Epidermal melanocyte (primary cell): ENCODE results near the gene ETV6.

Experiments used
- DNase-seq: peaks from one replicate; pipeline ENCODE4 v3.0.0; 2011; ENCODE audit warnings: low spot score; ENCODE audit not compliant: insufficient read length

Gene ETV6

GRCh38 chr12:11823593-11823992 lies 174.1 kb downstream of the ETV6 start:
- no peak for DNase-seq

GRCh38 chr12:11824069-11824468 lies 174.6 kb downstream of the ETV6 start:
- no peak for DNase-seq

DNA sequence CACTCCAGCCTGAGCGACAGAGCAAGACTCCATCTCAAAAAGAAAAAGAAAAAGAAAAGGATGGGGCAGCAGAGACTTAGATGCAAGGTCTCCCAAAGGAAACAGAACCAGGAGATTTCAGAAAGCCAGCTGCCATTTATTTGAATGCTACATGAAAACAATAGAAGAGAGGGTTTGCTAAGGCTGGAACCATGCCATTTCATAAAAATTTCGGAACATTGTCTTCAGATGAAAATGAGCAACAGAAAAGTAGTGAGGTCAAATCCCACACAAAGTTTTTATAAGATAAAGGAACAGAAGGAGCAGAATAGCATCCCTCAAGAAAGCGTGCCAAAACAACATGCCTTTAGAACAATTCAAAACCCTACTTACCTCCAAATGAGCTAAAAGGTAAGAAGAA lies 175.3 kb downstream of the ETV6 start:
- DNase-seq: no peak

DNA sequence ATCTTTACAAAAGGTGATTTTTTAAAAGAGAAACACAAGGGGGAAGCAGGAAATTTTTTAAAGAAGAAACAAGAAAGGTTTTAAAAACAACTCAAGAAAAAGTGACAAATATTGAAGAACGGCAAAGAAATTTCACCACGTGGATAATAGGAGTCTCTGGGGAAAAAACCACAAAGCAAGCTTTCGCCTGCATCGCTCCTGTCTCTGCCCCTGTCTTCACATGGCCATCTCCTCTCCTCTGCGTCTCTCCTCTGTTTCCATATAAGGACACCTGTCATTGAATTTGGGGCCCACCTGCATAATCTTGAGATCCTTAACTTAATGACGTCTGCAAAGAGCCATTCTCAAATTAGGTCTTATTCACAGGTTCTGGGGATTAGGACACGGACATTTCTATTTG lies 175.8 kb downstream of the ETV6 start:
- DNase-seq: no peak

DNA sequence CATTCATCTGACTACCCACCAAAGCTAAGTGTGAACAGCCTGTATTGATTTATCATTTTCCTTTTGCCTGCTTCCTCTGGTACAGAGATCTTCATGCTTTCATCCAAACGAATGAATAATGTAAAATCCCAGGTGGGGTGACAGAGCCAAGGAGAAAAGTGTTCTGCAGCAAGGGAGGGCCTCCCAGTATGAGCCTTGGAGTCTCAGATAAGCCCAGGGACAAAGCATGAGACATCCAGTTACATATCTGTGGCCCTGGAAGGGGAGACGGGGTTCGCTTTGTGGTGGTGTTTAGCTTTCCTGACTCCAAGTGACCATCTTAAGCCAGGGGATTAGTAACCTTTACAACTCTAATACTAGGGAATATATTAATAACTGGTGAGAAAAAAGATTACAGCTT lies 177.1 kb downstream of the ETV6 start:
- DNase-seq: no peak

DNA sequence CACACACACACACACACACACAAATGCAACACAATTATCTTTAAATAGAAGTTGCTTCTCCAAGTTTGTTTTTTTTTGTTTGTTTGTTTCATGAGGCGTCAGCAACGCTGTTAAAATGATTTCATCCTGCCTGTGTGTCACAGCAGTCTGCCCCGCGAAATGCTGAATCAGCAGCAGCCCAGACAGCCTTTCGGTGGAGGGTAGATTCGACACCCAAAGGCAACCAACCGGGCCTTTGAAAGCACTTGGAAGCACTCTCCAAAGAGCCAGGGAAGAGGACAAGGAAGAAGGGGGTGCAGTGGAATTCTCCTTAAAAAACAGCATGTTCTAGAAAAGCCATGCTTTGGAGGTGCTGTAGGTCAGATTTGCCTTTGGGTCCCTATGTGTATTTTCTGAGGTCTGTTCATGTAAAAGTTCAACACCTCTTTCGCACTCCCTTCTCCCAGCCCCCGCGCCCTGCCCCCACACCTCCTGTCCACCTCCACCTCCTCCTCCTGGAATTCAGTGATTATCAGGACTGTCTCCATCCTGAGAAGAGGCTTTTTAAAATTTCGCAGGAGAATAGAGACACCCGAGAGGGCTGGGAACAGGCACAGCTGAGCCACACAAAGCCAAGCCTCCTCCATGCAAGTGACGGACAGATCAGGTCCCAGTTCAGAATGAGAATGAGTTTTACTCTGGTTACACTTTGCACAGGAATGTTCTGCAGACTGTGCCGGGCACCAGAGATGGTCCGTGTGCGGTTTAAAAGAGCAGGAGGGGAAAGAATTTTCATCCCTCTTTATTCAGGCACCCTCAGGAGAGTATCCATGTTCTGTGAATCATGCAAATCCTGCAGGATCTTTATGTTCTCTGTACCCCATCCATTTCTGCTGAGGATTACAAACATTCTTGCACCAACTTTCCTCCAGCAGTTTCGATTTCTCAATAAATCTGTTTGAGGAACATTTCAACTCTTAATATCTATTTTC lies 177.9 kb downstream of the ETV6 start:
- no peak for DNase-seq

DNA sequence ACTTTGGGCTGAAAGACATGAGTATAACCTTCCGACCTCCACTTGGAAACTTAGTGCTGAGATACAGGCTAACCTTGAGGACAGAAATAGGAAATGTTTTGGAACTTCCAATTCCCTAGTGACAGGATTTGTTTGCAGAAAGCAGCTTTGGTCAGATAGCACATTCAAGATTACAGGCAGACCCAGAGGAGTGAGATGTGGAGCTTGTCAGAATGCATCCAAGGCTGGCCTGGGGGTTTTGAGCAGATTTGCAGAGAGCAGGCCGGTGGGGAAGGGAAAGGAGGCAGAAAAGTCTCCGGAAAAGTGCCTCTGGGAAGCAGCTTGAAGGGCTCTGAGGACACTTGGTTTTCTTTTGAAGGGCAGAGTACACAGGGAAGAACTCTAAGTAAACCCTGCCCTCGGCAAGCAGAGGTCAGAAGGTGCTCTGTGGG lies 180.3 kb downstream of the ETV6 start:
- DNase-seq: no peak

DNA sequence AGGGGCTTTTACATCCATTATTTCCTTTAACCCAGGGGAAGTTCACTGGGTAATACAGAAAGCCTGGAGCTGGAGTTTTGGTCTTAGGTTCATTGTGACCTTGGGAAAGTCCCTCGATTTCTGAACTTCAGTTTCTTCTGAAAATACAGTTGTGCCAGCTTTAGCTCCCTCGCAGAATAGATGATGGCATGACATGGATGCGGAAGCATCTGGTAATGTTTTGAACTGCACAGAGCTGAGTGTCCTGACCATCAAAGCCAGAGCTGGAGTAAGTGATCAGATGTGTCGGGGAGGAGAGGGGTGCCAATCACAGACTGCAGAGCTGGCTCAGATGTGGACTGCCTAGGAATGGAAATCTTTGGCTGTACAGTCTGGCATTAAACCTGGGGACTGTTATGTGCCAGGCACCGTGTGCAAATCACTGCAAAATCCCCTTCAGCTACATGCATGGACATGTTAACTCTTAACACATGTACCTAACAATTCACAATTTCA lies 180.9 kb downstream of the ETV6 start:
- no peak for DNase-seq

DNA sequence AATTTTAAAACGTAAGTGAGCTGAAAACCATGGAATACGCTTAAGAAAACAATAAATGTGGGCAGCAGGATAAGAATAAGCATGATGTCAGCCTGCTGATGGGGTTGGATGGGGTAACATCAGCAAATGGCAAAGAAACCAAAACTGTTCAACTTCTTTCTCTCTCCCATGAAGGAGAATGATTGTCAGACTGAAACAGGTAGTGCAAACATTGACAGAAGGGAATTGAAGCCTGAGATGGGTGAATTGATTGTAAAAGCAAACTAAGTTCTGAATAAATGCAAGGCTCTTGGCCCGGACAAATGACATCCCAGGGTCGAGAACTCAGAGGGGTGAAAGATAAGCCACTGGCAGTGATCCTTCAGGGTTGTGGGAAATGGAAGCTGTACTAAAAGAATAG lies 182.6 kb downstream of the ETV6 start:
- no peak for DNase-seq

DNA sequence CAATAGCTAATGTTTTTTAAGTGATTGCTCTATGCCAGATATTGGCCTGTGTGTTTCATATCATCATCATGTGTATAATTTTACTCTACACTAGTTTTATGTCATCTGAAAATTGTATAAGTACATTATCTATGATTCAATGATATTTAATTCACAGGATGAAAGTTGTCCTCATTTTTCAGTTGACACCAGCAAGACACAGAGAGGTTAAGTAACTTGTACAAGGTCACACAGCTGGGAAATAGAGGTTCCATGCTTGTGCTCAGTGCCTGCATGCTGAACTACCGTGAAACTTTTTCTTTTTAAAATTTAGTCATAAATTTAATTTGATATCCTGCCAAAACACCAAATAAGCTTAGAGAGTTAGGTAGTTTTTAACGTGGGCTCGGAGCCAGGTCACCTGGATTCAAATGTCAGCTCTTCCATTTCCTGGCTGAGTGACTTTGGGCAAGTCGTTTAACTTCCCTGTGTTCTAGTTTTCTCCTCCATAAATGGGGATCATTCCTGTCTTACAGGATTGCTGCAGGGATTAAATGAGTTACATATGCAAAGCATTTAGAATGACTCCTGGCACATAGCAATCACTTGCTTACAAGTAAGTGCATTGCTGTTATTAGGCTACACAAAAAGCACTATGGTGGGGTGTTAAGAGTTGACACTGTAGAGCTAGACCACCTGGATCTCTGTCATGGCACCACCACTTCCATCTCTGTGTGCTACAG lies 183.9 kb downstream of the ETV6 start:
- no peak for DNase-seq

- DNase-seq: no peak
Measured at GRCh38 chr12:11834104-11834812, 184.8 kb downstream of the ETV6 start.

GRCh38 chr12:11834931-11835330 lies 185.5 kb downstream of the ETV6 start:
- DNase-seq: no peak

- no peak for DNase-seq
Measured at GRCh38 chr12:11836282-11837151, 187.0 kb downstream of the ETV6 start.

- DNase-seq: no peak
Measured at GRCh38 chr12:11837216-11837934, 187.9 kb downstream of the ETV6 start.

DNA sequence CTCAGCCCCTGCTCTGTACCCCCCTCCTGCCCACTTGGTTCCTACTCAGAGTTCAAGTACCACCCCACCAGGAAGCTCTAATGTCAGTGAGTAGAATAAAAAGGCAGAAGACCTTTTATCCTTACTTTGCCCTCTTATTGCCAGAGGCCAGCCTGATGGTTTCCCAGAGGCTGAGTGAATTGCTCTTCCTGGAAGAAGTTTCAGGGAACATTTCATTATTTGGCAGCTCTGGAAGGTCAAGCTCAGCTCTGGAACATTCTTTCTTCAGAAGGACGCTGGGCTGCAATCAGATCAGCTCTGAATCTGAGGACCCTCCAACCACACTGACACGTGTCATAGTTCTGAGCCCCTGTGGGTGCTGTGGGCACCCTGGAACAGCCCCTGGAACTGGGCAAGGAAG lies 188.9 kb downstream of the ETV6 start:
- DNase-seq: no peak

GRCh38 chr12:11839091-11839641 lies 189.7 kb downstream of the ETV6 start:
- DNase-seq: no peak

GRCh38 chr12:11840366-11840765 lies 190.9 kb downstream of the ETV6 start:
- DNase-seq: no peak

DNA sequence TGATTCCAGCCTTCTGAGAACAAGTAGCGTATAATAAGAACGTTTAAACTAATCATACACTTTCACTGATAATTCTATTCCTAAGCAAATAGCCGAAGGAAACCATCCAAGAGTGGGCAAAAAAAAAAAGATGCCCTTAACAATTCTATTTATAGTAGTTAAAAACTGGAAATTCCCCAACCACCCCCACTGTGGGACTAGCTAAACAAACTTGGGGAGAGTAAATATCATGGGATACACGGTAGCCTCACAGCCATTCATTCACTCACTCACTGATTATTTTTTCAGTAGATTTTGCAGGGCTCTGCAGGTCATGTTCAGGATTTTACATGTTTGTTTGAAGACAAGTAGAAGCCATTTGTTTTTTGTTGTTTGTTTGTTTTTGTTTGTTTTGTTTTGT lies 197.0 kb downstream of the ETV6 start:
- no peak for DNase-seq

DNA sequence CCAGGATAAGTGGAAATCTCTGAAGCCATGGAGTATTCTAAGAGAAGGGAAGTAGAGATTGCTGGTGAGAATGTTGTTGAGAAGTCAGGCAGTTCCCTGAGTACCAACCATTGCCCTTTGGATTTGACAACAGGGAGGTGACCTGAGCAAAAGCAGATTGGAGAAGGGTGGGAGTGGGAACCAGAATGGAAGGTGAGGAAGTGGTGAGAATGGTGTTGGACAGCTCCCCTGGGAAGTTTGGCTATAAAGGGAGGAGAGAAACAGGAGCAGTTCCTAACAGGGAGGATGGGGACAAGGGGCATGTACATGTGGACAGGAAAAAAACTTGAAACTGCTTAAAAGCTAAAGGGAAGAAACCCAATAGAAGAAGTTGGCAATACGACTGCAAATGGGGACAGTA lies 198.1 kb downstream of the ETV6 start:
- no peak for DNase-seq
